SK-N-SH (cell line): ENCODE measurements around the gene ZFP90. TPM values are rescaled to one million over a fixed set of nuclear protein-coding genes. Genes with fewer than 3 reads are reported as not detected.
A peak's percentile ranks its signal among the peaks of the same experiment; 100 is the strongest.

ENCODE experiments used
- CTCF ChIA-PET: fragments of 300-600, 350-600 bp; formaldehyde crosslinking; extraction: SDS; loops from one replicate; lab custom pipeline; 2021; lab: Yijun Ruan, JAX
- POLR2A ChIA-PET: fragments of 350-600 bp; sonication (Branson Sonifier 250); formaldehyde crosslinking; extraction: SDS; loops from one replicate; lab custom pipeline; 2020; ENCODE audit warnings: antibody characterized with exemption, inconsistent platforms; lab: Yijun Ruan, JAX
- DNase-seq: peaks from one replicate; pipeline ENCODE4 v3.0.0; 2012
- H2AFZ ChIP-seq: fragments of 200-600 bp; sonication (generic); 2 replicates; pipeline ENCODE4 v1.8.1; 2016; ENCODE audit warnings: antibody characterized with exemption, mild to moderate bottlenecking, low read depth
- H3F3A ChIP-seq: fragments of 200-600 bp; sonication (generic); replicated peaks from 2 replicates; pipeline ENCODE3; 2016; ENCODE audit warnings: antibody characterized with exemption, mild to moderate bottlenecking; ENCODE audit not compliant: insufficient read depth
- H3K27ac ChIP-seq, 2 experiments: fragments of 200-500 bp in 1 of 2; fragments of 200-600 bp in 1 of 2; sonication (Bioruptor generic) in 1 of 2; sonication (generic), shearing (Covaris generic) in 1 of 2; 2 replicates each; pipeline versions ENCODE4 v1.5.1 to v1.6.1; 2014 to 2016; ENCODE audit warnings: low read depth in 2 of 2, inconsistent platforms in 1 of 2, low read length in 1 of 2, mild to moderate bottlenecking in 1 of 2, mixed read lengths in 1 of 2
- H3K27me3 ChIP-seq: fragments of 200-600 bp; sonication (generic), shearing (Covaris generic); 2 replicates; pipeline ENCODE4 v1.6.1; 2016; ENCODE audit warnings: mixed run types; ENCODE audit not compliant: insufficient read depth
- H3K36me3 ChIP-seq, 2 experiments: fragments of 200-500 bp in 1 of 2; fragments of 200-600 bp in 1 of 2; sonication (Bioruptor generic) in 1 of 2; sonication (generic) in 1 of 2; replicated peaks in 1 of 2; 2 replicates each; pipeline versions ENCODE3 to v1.5.1; 2014 to 2016; ENCODE audit warnings: low read length in 1 of 2, mild to moderate bottlenecking in 1 of 2; ENCODE audit not compliant: insufficient read depth in 2 of 2, control insufficient read depth in 1 of 2
- H3K4me1 ChIP-seq, 2 experiments: fragments of 200-500 bp in 1 of 2; fragments of 200-600 bp in 1 of 2; sonication (Bioruptor generic) in 1 of 2; sonication (generic), shearing (Covaris generic) in 1 of 2; 2 replicates each; pipeline versions ENCODE4 v1.5.1 to v1.6.1; 2014 to 2016; ENCODE audit warnings: low read depth in 1 of 2, low read length in 1 of 2, mixed run types in 1 of 2; ENCODE audit not compliant: insufficient read depth in 2 of 2, control insufficient read depth in 1 of 2
- H3K4me2 ChIP-seq: fragments of 200-600 bp; sonication (generic), shearing (Covaris generic); 2 replicates; pipeline ENCODE4 v1.6.1; 2017; ENCODE audit warnings: mixed run types
- H3K4me3 ChIP-seq, 2 experiments: fragments of 200-500 bp in 1 of 2; fragments of 200-600 bp in 1 of 2; sonication (Bioruptor generic) in 1 of 2; sonication (generic), shearing (Covaris generic) in 1 of 2; 2 replicates each; pipeline versions ENCODE4 v1.5.1 to v1.8.1; 2014 to 2016; ENCODE audit warnings: low read depth in 2 of 2, inconsistent platforms in 1 of 2, low read length in 1 of 2, mild to moderate bottlenecking in 1 of 2, mixed read lengths in 1 of 2, moderate library complexity in 1 of 2
- H3K79me2 ChIP-seq: fragments of 200-600 bp; sonication (generic); 2 replicates; pipeline ENCODE4 v1.8.1; 2017; ENCODE audit warnings: mild to moderate bottlenecking; ENCODE audit not compliant: insufficient read depth
- H3K9ac ChIP-seq: fragments of 200-600 bp; sonication (generic); 2 replicates; pipeline ENCODE4 v1.6.1; 2017; ENCODE audit warnings: mixed run types
- H3K9me2 ChIP-seq: fragments of 200-600 bp; sonication (generic); 2 replicates; pipeline ENCODE4 v1.6.1; 2017; ENCODE audit warnings: mixed run types
- H3K9me3 ChIP-seq: fragments of 200-600 bp; sonication (generic); 2 replicates; pipeline ENCODE4 v1.6.1; 2017; ENCODE audit warnings: mixed run types, mild to moderate bottlenecking, moderate library complexity
- H4K20me1 ChIP-seq: fragments of 200-600 bp; sonication (generic); 2 replicates; pipeline ENCODE4 v1.6.1; 2017; ENCODE audit warnings: mild to moderate bottlenecking, mixed run types; ENCODE audit not compliant: insufficient read depth
- CHD2 ChIP-seq: fragments of 150-350 bp; IDR thresholded peaks from 2 replicates; pipeline ENCODE4 v1.6.1; 2018; ENCODE audit warnings: low read length; ENCODE audit not compliant: partially characterized antibody
- ELF1 ChIP-seq: IDR thresholded peaks from 2 replicates; pipeline ENCODE4 v1.4.0; 2012
- EP300 ChIP-seq, 2 experiments: IDR thresholded peaks; 2 replicates each; pipeline versions ENCODE4 v1.4.0 to v1.6.1; 2012; ENCODE audit warnings: borderline replicate concordance in 1 of 2, low read depth in 1 of 2, low read length in 1 of 2
- EZH2phosphoT487 ChIP-seq: fragments of 200-600 bp; sonication (generic); IDR thresholded peaks from 2 replicates; pipeline ENCODE4 v1.6.1; 2017; ENCODE audit warnings: low read depth, mixed run types, mild to moderate bottlenecking, antibody characterized with exemption, moderate library complexity, borderline replicate concordance
- FOSL2 ChIP-seq: IDR thresholded peaks from 2 replicates; pipeline ENCODE4 v1.4.0; 2012; ENCODE audit warnings: low read depth, mild to moderate bottlenecking, moderate library complexity, borderline replicate concordance
- FOXM1 ChIP-seq: IDR thresholded peaks from 2 replicates; pipeline ENCODE4 v1.4.0; 2012; ENCODE audit warnings: low read depth, mild to moderate bottlenecking
- GABPA ChIP-seq: IDR thresholded peaks from 2 replicates; pipeline ENCODE4 v1.4.0; 2012; ENCODE audit warnings: low read depth, mild to moderate bottlenecking
- JUND ChIP-seq: IDR thresholded peaks from 2 replicates; pipeline ENCODE4 v1.4.0; 2012
- MAX ChIP-seq: IDR thresholded peaks from 2 replicates; pipeline ENCODE4 v1.4.0; 2012; ENCODE audit warnings: low read depth
- MEF2A ChIP-seq: IDR thresholded peaks from 2 replicates; pipeline ENCODE4 v1.4.0; 2012; ENCODE audit warnings: low read depth, borderline replicate concordance
- MXI1 ChIP-seq: IDR thresholded peaks from 2 replicates; pipeline ENCODE4 v1.6.1; 2012; ENCODE audit warnings: mild to moderate bottlenecking, low read depth, low read length, improper control_type of control experiment
- NFIC ChIP-seq: IDR thresholded peaks from 2 replicates; pipeline ENCODE4 v1.4.0; 2012; ENCODE audit warnings: borderline replicate concordance
- NRF1 ChIP-seq: IDR thresholded peaks from 2 replicates; pipeline ENCODE4 v1.6.1; 2012; ENCODE audit warnings: low read depth, mild to moderate bottlenecking, low read length
- PBX3 ChIP-seq: IDR thresholded peaks from 2 replicates; pipeline ENCODE4; 2012
- POLR2AphosphoS5 ChIP-seq: IDR thresholded peaks from 2 replicates; pipeline ENCODE4 v1.6.1; 2012; ENCODE audit warnings: low read depth, low read length
- RAD21 ChIP-seq: IDR thresholded peaks from 2 replicates; pipeline ENCODE4 v1.6.1; 2012; ENCODE audit warnings: mild to moderate bottlenecking, low read length
- RCOR1 ChIP-seq: fragments of 150-350 bp; IDR thresholded peaks from 2 replicates; pipeline ENCODE4 v1.6.1; 2017; ENCODE audit warnings: antibody characterized with exemption, low read length
- REST ChIP-seq: IDR thresholded peaks from 2 replicates; pipeline ENCODE4 v1.6.1; 2012; ENCODE audit warnings: mild to moderate bottlenecking, low read depth, low read length, moderate library complexity
- RFX5 ChIP-seq: IDR thresholded peaks from 2 replicates; pipeline ENCODE4 v1.6.1; 2012; ENCODE audit warnings: mild to moderate bottlenecking, improper control_type of control experiment, low read length
- RXRA ChIP-seq: IDR thresholded peaks from 2 replicates; pipeline ENCODE4 v1.4.0; 2012; ENCODE audit warnings: low read depth, mild to moderate bottlenecking, borderline replicate concordance
- SIN3A ChIP-seq: IDR thresholded peaks from 2 replicates; pipeline ENCODE4 v1.6.1; 2012; ENCODE audit warnings: low read depth, mild to moderate bottlenecking, low read length, moderate library complexity, borderline replicate concordance
- SMC3 ChIP-seq: IDR thresholded peaks from 2 replicates; pipeline ENCODE4 v1.6.1; 2012; ENCODE audit warnings: low read depth, low read length, improper control_type of control experiment
- TAF1 ChIP-seq: IDR thresholded peaks from 2 replicates; pipeline ENCODE4 v1.6.1; 2012; ENCODE audit warnings: low read depth, mild to moderate bottlenecking, low read length, moderate library complexity, borderline replicate concordance
- TEAD4 ChIP-seq: IDR thresholded peaks from 2 replicates; pipeline ENCODE4 v1.4.0; 2012; ENCODE audit warnings: mild to moderate bottlenecking, borderline replicate concordance; ENCODE audit not compliant: insufficient read depth
- YY1 ChIP-seq: IDR thresholded peaks from 2 replicates; pipeline ENCODE4 v1.4.0; 2012; ENCODE audit warnings: low read depth, mild to moderate bottlenecking
- WGBS: methylation state at CpG from one replicate; pipeline ENCODE4 v1.1.6; 2017; ENCODE audit warnings: low lambda C conversion rate; 5-methylcytosine and 5-hydroxymethylcytosine counted together
- polyA plus RNA-seq, 3 experiments: library from polyadenylated mRNA; depleted of rRNA; stranded (reverse); fragments of >200 nt; gene quantifications; 2 replicates each; pipeline ENCODE4 v1.2.3, GENCODE V29; 2012
- TF ChIP-seq, protein P1 (sequence below): IDR thresholded peaks from 2 replicates; pipeline ENCODE4 v1.4.0; 2012; ENCODE audit warnings: low read depth, borderline replicate concordance
- TF ChIP-seq, protein P2 (sequence below): fragments of 200-600 bp; sonication (generic); IDR thresholded peaks from 2 replicates; pipeline ENCODE4 v1.6.1; 2017; ENCODE audit warnings: antibody characterized with exemption, mild to moderate bottlenecking, moderate library complexity

ZFP90 gene
- polyA plus RNA-seq, 1 of the 3 experiments (the other 2 are of a cell fraction), result 9.9 TPM

- Histone ChIP-seq H3K4me3 (peak overlapping the region; percentile 30 to 56), H3K4me2 (peak overlapping the region; percentile 74), H3K9ac (no peak overlapping the region), H3K4me1 (peaks cover 0 to 4% of the 10 kb centered on the region in 2 experiments; a peak in 1 of 4 replicates), H3K27me3 (no peaks in the 10 kb centered on the region), H4K20me1 (no peaks in the 10 kb centered on the region), H3F3A (no peaks in the 10 kb centered on the region), H3K79me2 (no peaks in the 10 kb centered on the region), H2AFZ (no peak overlapping the region; the same call in 1 of the 2 replicates), H3K9me2 (no peaks in the 10 kb centered on the region), H3K36me3 (no peaks in the 10 kb centered on the region), H3K27ac (no peak overlapping the region), H3K9me3 (no peaks in the 10 kb centered on the region)
- TF ChIP-seq POLR2AphosphoS5 (no peak), NRF1 (no peak), CHD2 (peak; percentile 55), RFX5 (0 out of 2 replicates have a peak, but pooled peaks have one; percentile 37), RAD21 (peak; percentile 66), MEF2A (no peak), FOXM1 (no peak), JUND (no peak), GABPA (no peak), FOSL2 (no peak), RCOR1 (no peak), REST (no peak), TAF1 (no peak), RXRA (no peak), SIN3A (no peak), ELF1 (no peak), NFIC (no peak), YY1 (no peak), EZH2phosphoT487 (no peak), MAX (peak; percentile 76), TEAD4 (no peak), PBX3 (no peak), EP300 (IDR thresholded peaks at IDR 0.05; ENCODE audit: borderline replicate concordance in 1 of 2, low read depth in 1 of 2, low read length in 1 of 2) (0 out of 4 replicates have a peak, but pooled peaks of 1 of the 2 experiments have one; percentile 11), MXI1 (peak; percentile 84), SMC3 (peak; percentile 51)
- TF ChIP-seq, protein P1, sequence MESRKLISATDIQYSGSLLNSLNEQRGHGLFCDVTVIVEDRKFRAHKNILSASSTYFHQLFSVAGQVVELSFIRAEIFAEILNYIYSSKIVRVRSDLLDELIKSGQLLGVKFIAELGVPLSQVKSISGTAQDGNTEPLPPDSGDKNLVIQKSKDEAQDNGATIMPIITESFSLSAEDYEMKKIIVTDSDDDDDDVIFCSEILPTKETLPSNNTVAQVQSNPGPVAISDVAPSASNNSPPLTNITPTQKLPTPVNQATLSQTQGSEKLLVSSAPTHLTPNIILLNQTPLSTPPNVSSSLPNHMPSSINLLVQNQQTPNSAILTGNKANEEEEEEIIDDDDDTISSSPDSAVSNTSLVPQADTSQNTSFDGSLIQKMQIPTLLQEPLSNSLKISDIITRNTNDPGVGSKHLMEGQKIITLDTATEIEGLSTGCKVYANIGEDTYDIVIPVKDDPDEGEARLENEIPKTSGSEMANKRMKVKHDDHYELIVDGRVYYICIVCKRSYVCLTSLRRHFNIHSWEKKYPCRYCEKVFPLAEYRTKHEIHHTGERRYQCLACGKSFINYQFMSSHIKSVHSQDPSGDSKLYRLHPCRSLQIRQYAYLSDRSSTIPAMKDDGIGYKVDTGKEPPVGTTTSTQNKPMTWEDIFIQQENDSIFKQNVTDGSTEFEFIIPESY, result no peak
- TF ChIP-seq, protein P2, sequence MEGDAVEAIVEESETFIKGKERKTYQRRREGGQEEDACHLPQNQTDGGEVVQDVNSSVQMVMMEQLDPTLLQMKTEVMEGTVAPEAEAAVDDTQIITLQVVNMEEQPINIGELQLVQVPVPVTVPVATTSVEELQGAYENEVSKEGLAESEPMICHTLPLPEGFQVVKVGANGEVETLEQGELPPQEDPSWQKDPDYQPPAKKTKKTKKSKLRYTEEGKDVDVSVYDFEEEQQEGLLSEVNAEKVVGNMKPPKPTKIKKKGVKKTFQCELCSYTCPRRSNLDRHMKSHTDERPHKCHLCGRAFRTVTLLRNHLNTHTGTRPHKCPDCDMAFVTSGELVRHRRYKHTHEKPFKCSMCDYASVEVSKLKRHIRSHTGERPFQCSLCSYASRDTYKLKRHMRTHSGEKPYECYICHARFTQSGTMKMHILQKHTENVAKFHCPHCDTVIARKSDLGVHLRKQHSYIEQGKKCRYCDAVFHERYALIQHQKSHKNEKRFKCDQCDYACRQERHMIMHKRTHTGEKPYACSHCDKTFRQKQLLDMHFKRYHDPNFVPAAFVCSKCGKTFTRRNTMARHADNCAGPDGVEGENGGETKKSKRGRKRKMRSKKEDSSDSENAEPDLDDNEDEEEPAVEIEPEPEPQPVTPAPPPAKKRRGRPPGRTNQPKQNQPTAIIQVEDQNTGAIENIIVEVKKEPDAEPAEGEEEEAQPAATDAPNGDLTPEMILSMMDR, result peak; percentile 89
- 8% methylated on average over 6 of the region's 22 CpGs for WGBS
- ChIA-PET POLR2A (interaction anchor here (0.7 kb wide), 1 partner anchor 192 kb away, joined by 3 read pairs; no protein-coding TSS in a partner anchor), CTCF (interaction anchor here (0.6 to 2.7 kb wide), 69 partner anchors 9 to 603 kb away, joined by 3 to 31 read pairs (median 4); partner anchors contain the start of gene SMPD3)
- peak; percentile 94 for DNase-seq
These were observed 18.4 kb upstream of the ZFP90 start for GRCh38 chr16:68520649-68521086.
